Right cardiac atrium (tissue), 5 donors: ENCODE results near the gene AGAP1. TPM values are rescaled to one million over a fixed set of nuclear protein-coding genes. Genes with fewer than 3 reads are reported as not detected.
A peak's percentile ranks its signal among the peaks of the same experiment; 100 is the strongest.

ENCODE experiments used
- ATAC-seq, 2 donors: fragments of 200-7000 bp; cut with Tn5 transposase; one replicate each; pipeline versions ENCODE4 v1.8.0 to v1.9.1; 2020; ENCODE audit warnings: moderate library complexity in 2 of 2, mild to moderate bottlenecking in 1 of 2
- DNase-seq, 3 donors: peaks; one replicate each; pipeline ENCODE4 v3.0.0-alpha.2; 2020
- H3K27ac ChIP-seq: one replicate; pipeline ENCODE4 v1.5.1; 2013; ENCODE audit warnings: mild to moderate bottlenecking, low read length, control low read depth, moderate library complexity
- H3K27me3 ChIP-seq: one replicate; pipeline ENCODE4 v1.6.1; 2013; ENCODE audit not compliant: control insufficient read depth, insufficient read depth
- H3K4me1 ChIP-seq: one replicate; pipeline ENCODE4 v1.6.1; 2013; ENCODE audit warnings: low read length; ENCODE audit not compliant: control insufficient read depth, insufficient read depth
- H3K4me3 ChIP-seq: one replicate; pipeline ENCODE4 v1.5.1; 2013; ENCODE audit warnings: low read length, control low read depth
- H3K9me3 ChIP-seq: one replicate; pipeline ENCODE4 v1.6.1; 2013; ENCODE audit warnings: low read length; ENCODE audit not compliant: control insufficient read depth
- WGBS: extraction: QIAGEN DNeasy Blood & Tissue Kit; methylation state at CpG from one replicate; pipeline ENCODE4 v1.1.7; 2013; 5-methylcytosine and 5-hydroxymethylcytosine counted together
- intact Hi-C, 4 donors: fragments of 100-400 bp; cut with DNase I; formaldehyde crosslinking; loops; one replicate each; pipeline versions ENCODE4 v1.11.0 to v1.14.0; 2022 to 2023
- polyA plus RNA-seq: library from polyadenylated mRNA; stranded (reverse); fragments of 200-250 nt; gene quantifications from one replicate; pipeline ENCODE4 v1.2.3, GENCODE V29; 2013
- total RNA-seq, 4 donors: library from RNA; stranded (reverse); fragmentation: NEBNext Ultra II Directional; extraction: Animal tissue kit (Norgen Biotek cat#: 25700); gene quantifications; one replicate each; pipeline ENCODE4 v1.2.1, GENCODE V29; 2021
- donor health status: healthy with polysubstance abuse.
- donor health status: DM: no; HTN: yes; CAD: no.
- donor health status: DM: no; HTN: no; CAD: no.
- donor health status: DM: no; HTN: yes; CAD: no; lungs with severe emphysema.
- donor health status: DM: yes; HTN: yes; CAD: no.

AGAP1 gene
- total and polyA plus RNA-seq, 5 donors, result 10.5 to 25.3 (median 22.6) TPM

DNA sequence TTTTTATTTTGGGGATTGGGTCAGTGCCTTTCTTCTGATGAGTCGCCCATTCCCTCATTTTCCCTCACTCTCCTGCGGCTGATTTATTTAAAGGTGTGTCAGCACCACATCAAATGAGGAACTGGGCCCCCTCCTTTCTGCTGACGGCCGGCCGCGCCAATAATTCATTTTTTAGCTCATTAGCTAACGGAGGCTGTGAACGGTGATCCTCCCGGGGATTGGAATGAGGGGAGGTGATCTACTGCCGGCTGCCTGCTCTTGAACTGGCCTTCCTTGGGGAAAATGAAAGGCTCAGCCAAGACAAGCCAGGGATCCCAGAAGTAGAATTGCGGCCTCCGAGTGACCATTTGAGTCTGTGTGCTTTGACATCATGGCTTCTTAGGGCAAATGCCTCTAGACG lies 620.1 kb downstream of the AGAP1 start:
- no peak overlapping the region for H3K27ac ChIP-seq
- 93% methylated on average over 13 of the region's 13 CpGs for WGBS
- no peaks in the 10 kb centered on the region for H3K9me3 ChIP-seq
- no peak overlapping the region for H3K4me3 ChIP-seq
- intact Hi-C loops, result no loop called here
- ATAC-seq (no peak), DNase-seq (no peak)
- no peaks in the 10 kb centered on the region for H3K4me1 ChIP-seq
- no peaks in the 10 kb centered on the region for H3K27me3 ChIP-seq

DNA sequence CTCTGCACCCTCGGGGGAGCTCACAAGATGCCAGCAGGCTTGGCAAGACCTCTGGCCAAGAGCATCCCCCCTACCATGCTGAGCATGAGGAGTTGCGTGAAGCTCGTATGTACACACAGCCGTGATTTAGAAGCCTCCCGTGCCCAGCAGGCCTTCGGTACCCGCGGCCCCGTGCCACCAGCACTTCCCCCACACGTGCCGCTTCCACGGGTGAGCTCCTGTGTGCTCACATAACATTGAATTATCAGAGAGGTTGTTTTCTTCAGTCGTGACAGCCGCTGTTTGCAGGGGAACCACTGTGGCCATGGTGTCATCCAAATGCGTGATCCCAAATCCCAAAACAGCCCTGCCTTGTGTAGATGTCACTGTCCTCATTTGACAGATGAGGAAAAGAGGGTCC lies 621.1 kb downstream of the AGAP1 start:
- Histone ChIP-seq H3K9me3 (no peaks in the 10 kb centered on the region), H3K4me3 (no peak overlapping the region), H3K27ac (no peak overlapping the region), H3K4me1 (no peaks in the 10 kb centered on the region), H3K27me3 (no peaks in the 10 kb centered on the region)
- DNase-seq, result no peak
- intact Hi-C loops, result no loop called here
- no peak for ATAC-seq
- WGBS, result 91% methylated on average over 15 of the region's 15 CpGs

DNA sequence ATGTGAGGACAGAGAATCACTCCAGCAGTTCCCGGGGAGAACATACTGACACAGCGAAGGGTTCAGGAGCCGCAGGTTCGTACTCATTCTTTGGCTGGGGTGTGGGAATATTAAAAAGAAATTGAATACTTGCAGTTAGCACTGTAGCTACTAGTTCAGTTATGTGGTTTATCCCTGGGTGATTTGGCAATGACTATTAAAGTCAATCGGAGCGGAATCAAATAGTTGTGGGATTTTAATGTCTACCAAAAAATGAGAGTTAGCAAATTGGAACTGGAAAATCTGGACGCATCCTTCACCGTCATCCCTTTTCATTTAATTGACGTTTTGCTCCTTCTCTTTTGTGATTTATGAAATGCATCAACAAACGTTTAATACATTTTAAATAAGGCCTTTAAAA lies 623.6 kb downstream of the AGAP1 start:
- H3K9me3 ChIP-seq, result no peaks in the 10 kb centered on the region
- ATAC-seq, result no peak

DNA sequence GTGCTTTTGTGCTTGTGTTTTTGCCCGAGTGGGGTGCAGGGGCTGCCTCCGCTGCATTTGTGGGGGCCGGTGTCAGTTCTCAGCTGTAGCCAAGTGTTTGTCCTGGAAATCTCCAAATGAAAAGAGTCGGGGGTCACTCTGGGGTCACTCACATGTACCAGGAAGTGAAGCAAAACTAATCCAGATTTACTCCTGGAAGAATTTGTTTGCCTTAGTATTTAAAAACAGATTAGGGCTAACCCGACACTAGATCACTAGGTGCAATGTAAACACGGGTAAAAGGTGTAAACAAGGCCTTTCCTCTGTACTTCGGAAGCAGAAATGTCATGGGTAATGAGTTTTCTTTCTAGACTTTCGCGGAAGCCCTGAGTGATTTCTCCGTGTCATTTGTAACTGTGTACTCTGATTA lies 624.0 kb downstream of the AGAP1 start:
- no peak overlapping the region for H3K4me3 ChIP-seq
- DNase-seq (no peak), ATAC-seq (no peak)
- no peaks in the 10 kb centered on the region for H3K4me1 ChIP-seq
- intact Hi-C loops, result no loop called here
- WGBS, result 65% methylated on average over 10 of the region's 10 CpGs
- no peaks in the 10 kb centered on the region for H3K9me3 ChIP-seq
- H3K27ac ChIP-seq, result no peak overlapping the region
- H3K27me3 ChIP-seq, result no peaks in the 10 kb centered on the region

More for the DNA sequence above, 623.6 kb downstream of the AGAP1 start:
- H3K4me1 ChIP-seq, result no peaks in the 10 kb centered on the region
- WGBS, result 87% methylated on average over 10 of the region's 10 CpGs
- intact Hi-C loops, result no loop called here
- no peak overlapping the region for H3K27ac ChIP-seq
- no peaks in the 10 kb centered on the region for H3K27me3 ChIP-seq
- DNase-seq, result no peak
- no peak overlapping the region for H3K4me3 ChIP-seq

DNA sequence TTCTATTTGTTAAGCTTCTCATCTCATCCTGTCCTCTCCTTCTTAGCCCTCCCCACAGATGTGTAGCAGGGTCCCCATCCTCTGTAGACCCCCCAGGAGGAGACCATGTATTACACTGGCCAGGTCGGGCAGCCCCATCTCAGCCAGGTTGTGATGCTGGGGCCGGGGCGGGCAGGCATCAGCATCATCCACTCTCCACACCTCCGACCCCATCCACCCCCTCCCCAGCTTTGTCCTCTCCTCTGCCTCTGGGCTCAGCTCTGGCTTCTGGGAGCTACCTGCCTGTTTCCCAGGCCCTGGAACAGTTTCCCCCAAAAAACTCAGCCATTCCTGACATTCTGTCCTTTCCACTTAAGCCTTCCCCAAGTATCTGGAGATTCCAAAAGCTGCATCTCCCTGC lies 625.2 kb downstream of the AGAP1 start:
- H3K27me3 ChIP-seq, result no peaks in the 10 kb centered on the region
- no peak overlapping the region for H3K27ac ChIP-seq
- WGBS, result 89% methylated on average over 4 of the region's 4 CpGs
- H3K4me3 ChIP-seq, result no peak overlapping the region
- H3K4me1 ChIP-seq, result no peaks in the 10 kb centered on the region
- H3K9me3 ChIP-seq, result no peaks in the 10 kb centered on the region
- intact Hi-C loops, result no loop called here
- peak in 1 of 3 donors; percentile 20 for DNase-seq
- no peak for ATAC-seq

DNA sequence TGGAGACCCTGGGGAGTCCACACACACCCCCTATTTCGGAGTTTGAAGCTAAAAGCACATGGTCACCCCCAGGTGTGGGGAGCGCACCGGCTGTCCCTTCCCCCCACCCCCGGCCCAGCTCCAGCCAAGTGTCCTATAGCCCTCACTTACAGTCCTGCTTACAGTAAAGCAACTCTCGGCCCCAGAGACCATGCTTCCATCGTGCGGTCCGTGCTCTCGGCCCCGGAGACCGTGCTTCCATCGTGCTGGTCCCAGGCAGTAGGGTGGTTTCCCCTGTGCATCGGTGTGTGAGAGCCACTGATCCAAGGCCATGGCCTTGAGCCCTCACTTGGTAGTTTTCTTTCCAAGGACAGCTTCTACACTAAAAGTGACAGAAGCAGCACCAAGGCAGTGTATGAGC lies 625.6 kb downstream of the AGAP1 start:
- Histone ChIP-seq H3K4me3 (no peak overlapping the region), H3K27ac (no peak overlapping the region), H3K4me1 (no peaks in the 10 kb centered on the region), H3K27me3 (no peaks in the 10 kb centered on the region), H3K9me3 (no peaks in the 10 kb centered on the region)
- 89% methylated on average over 13 of the region's 13 CpGs for WGBS
- intact Hi-C loops, result no loop called here
- DNase-seq (peak in 1 of 3 donors; percentile 1), ATAC-seq (no peak)

DNA sequence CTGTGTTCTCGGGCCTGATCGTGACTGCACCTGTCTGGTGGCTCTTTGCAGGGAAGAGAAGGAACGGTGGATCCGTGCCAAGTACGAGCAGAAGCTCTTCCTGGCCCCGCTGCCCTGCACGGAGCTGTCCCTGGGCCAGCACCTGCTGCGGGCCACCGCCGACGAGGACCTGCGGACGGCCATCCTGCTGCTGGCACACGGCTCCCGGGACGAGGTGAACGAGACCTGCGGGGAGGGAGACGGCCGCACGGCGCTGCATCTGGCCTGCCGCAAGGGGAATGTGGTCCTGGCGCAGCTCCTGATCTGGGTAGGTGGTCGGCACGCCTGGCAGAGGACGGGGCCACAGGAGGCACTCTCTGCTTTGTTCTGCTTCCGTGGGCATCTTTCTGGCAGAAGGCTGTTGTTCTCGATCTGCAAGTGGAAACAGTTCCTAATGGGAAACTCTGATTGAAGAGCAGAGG lies 626.3 kb downstream of the AGAP1 start:
- Histone ChIP-seq H3K9me3 (no peaks in the 10 kb centered on the region), H3K4me3 (no peak overlapping the region), H3K27me3 (no peaks in the 10 kb centered on the region), H3K4me1 (no peaks in the 10 kb centered on the region), H3K27ac (no peak overlapping the region)
- WGBS, result 87% methylated on average over 29 of the region's 29 CpGs
- DNase-seq, result no peak
- no peak for ATAC-seq
- intact Hi-C loops, result no loop called here

DNA sequence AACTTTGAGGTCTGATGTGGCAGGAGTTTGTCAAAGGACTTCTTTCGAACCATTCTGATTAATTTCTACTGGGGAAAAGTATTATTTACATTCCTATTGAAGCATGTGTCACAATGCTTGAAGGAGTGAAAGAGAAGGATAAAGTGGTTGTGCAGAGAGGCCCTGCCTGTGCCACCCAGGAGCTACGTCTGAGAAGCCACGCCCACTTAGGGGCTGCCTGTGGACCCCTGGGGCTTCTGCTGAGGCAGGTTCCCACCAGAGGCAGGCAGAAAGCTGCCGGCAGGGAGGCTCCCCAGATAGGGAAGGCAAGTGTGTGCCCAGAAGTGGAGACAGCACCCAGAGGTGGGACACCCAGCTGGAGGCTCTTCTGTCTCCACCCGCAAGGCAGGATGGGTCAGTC lies 627.0 kb downstream of the AGAP1 start:
- no peaks in the 10 kb centered on the region for H3K9me3 ChIP-seq
- DNase-seq (no peak), ATAC-seq (no peak)
- no peak overlapping the region for H3K27ac ChIP-seq
- H3K27me3 ChIP-seq, result no peaks in the 10 kb centered on the region
- H3K4me3 ChIP-seq, result no peak overlapping the region
- intact Hi-C loops, result no loop called here
- no peaks in the 10 kb centered on the region for H3K4me1 ChIP-seq
- 88% methylated on average over 5 of the region's 5 CpGs for WGBS

DNA sequence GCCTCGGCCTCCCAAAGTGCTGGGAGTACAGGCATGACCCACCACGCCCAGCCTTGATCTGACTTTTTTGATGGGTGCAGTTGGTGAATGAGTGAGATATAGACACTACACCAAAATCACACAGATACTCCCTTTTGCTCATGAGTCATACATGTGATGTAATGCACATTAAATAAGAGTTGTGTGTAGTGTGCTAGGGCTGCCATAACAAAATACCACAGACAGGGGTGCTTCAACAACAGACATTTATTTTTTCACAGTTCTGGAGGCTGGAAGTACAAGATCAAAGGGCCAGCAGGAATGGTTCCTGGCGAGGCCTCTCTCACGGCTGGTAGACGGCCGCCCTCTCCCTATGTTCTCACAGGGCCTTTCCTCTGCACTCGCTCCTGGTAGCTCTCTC lies 627.7 kb downstream of the AGAP1 start:
- H3K27ac ChIP-seq, result no peak overlapping the region
- intact Hi-C loops, result no loop called here
- no peaks in the 10 kb centered on the region for H3K9me3 ChIP-seq
- no peak for ATAC-seq
- H3K27me3 ChIP-seq, result no peaks in the 10 kb centered on the region
- H3K4me1 ChIP-seq, result no peaks in the 10 kb centered on the region
- H3K4me3 ChIP-seq, result no peak overlapping the region
- WGBS, result 98% methylated on average over 7 of the region's 7 CpGs
- DNase-seq, result no peak

DNA sequence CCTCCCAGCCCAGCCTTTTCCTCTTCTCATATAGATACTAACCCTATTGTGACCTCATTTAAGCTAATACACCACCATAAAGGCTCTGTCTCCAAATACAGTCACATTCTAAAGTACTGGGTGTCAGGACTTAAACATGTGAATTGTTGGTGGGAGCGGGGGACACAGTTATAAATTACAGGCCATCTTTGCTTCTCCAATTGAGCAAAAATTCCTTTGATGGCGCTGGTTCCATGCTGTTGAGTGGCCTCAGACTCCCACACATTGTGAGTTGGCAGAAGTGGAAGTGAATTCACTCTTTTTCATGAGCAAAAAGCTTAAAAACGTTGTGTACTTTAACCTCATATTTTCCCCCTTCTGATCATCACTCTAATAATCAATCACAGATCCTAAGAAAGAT lies 628.4 kb downstream of the AGAP1 start:
- Histone ChIP-seq H3K27ac (no peak overlapping the region), H3K27me3 (no peaks in the 10 kb centered on the region), H3K4me1 (no peaks in the 10 kb centered on the region), H3K4me3 (no peak overlapping the region), H3K9me3 (no peaks in the 10 kb centered on the region)
- 82% methylated on average over 3 of the region's 3 CpGs for WGBS
- no peak for ATAC-seq
- intact Hi-C loops, result no loop called here
- no peak for DNase-seq

DNA sequence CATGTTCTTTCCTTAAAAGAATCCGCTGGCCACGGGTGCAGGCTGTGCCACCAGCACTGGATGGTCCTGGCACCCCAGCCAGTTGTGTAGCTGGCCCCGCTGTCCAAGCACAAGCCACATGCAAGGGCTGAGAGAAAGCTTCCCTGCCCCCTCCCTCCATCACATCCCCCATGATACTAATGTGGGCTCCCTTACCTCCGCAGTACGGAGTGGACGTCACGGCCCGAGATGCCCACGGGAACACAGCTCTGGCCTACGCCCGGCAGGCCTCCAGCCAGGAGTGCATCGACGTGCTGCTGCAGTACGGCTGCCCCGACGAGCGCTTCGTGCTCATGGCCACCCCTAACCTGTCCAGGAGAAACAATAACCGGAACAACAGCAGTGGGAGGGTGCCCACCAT lies 629.9 kb downstream of the AGAP1 start:
- Histone ChIP-seq H3K4me3 (no peak overlapping the region), H3K27me3 (no peaks in the 10 kb centered on the region), H3K27ac (no peak overlapping the region), H3K4me1 (no peaks in the 10 kb centered on the region), H3K9me3 (no peaks in the 10 kb centered on the region)
- 95% methylated on average over 19 of the region's 19 CpGs for WGBS
- intact Hi-C loops, result no loop called here
- DNase-seq (no peak), ATAC-seq (no peak)

DNA sequence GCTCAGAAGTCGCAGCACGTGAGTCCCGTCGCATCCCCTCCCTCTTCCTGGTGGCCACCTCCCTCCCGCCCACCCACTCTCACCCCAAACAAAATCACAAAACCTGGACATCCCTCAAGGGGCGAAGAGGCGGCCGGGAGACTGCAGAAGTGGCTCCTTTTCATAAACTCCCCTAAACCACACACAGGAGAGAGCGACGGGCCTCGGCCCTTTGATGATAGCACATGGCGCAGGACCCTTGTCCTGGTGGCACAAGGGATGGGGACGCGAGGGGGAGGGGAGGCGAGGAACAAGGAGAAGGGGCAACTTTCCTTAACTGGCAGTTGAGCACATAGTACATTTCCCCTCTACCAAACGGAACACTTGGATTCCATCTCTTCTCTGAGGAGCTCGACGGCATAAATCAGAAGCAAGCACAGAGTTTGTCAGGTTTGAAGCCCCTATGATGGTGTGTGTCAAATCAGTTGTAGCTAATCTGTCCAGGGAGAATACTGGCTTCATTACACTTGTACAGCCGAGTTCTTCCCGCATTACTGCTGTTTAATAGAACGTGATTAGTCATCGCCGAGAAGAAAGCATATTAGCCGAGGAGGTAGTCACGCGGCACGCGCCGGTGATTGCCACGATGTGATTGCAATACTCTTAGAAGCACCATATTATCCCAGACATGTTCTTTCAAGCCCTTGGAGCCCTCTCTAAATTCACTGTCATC lies 630.5 kb downstream of the AGAP1 start:
- no peaks in the 10 kb centered on the region for H3K27me3 ChIP-seq

More for the DNA sequence above, 630.5 kb downstream of the AGAP1 start:
- intact Hi-C loops, result no loop called here
- Histone ChIP-seq H3K27ac (no peak overlapping the region), H3K4me3 (no peak overlapping the region), H3K4me1 (no peaks in the 10 kb centered on the region), H3K9me3 (no peaks in the 10 kb centered on the region)
- WGBS, result 96% methylated on average over 30 of the region's 30 CpGs
- no peak for DNase-seq
- no peak for ATAC-seq
